ENCODE data around the gene PDE4B. TPM values are rescaled to one million over a fixed set of nuclear protein-coding genes. Genes with fewer than 3 reads are reported as not detected.
"Not testable (repeated sequence)": the region's sequence is repeated elsewhere in the genome, so short reads cannot be mapped to it uniquely, and the experiment has no call there.

PDE4B gene
- polyA plus RNA-seq, 1 donor from 2014 or later = 135 TPM

DNA sequence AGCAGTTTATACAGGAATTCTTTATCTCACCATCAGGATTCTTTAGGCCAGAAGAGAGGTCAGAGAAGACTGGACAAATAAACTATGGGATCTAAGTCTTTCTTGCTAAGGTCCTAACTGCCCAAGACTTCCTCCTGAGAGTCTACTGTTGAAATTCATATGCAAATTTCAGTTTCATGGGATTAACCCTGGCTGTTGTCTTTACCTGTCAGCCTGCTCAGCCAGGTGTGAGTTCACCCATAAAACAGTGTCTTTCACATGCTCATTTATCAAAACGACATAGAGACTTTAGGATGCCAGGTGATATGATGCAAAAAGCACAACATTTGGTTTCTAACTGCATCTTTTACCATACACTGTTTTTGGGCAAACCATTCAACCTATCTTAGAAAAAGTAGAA lies 211.0 kb downstream of the PDE4B start:
- no peak overlapping the region for H2AFZ ChIP-seq (ENCODE audit: low read depth, low read length)
- no peaks in the 10 kb centered on the region for H3K9me2 ChIP-seq (ENCODE audit: insufficient read depth, low read length)
- H3K4me3 ChIP-seq (ENCODE audit: low read length) = no peak overlapping the region
- no peak overlapping the region for H3K9ac ChIP-seq (ENCODE audit: low read length)
- no peaks in the 10 kb centered on the region for H4K20me1 ChIP-seq (ENCODE audit: insufficient read depth)
- H3K27ac ChIP-seq (ENCODE audit: low read length) = no peak overlapping the region
- TF ChIP-seq MXI1 (conservative IDR thresholded peaks at IDR 0.05; ENCODE audit: poor library complexity, severe bottlenecking) = no peak
- TF ChIP-seq TAF1 (IDR thresholded peaks at IDR 0.05; ENCODE audit: low read depth) = no peak
- TF ChIP-seq POLR2AphosphoS5 (IDR thresholded peaks at IDR 0.05) = no peak
- TF ChIP-seq EZH2 (IDR thresholded peaks at IDR 0.05; ENCODE audit: borderline replicate concordance, insufficient read depth, low read length, poor library complexity, severe bottlenecking) = no peak
- no peaks in the 10 kb centered on the region for H3K36me3 ChIP-seq (ENCODE audit: insufficient read depth, low read length)
- H3K9me3 ChIP-seq (ENCODE audit: low read length) = no peaks in the 10 kb centered on the region
- H3K27me3 ChIP-seq (ENCODE audit: insufficient read depth, low read depth, low read length) = no peaks in the 10 kb centered on the region
- no peak overlapping the region for H3K4me2 ChIP-seq (ENCODE audit: low read length)
- H3F3A ChIP-seq (ENCODE audit: insufficient read depth, low read length, poor library complexity, severe bottlenecking) = no peaks in the 10 kb centered on the region
- H3K79me2 ChIP-seq (replicated peaks; ENCODE audit: insufficient read depth, low read length) = peaks cover 7% of the 10 kb centered on the region

- H3K27ac ChIP-seq (ENCODE audit: low read length); H3K9ac ChIP-seq (ENCODE audit: low read length); H3F3A ChIP-seq (ENCODE audit: insufficient read depth, low read length, poor library complexity, severe bottlenecking); H3K79me2 ChIP-seq (replicated peaks; ENCODE audit: insufficient read depth, low read length); H2AFZ ChIP-seq (ENCODE audit: low read depth, low read length); H3K36me3 ChIP-seq (ENCODE audit: insufficient read depth, low read length); H3K9me2 ChIP-seq (ENCODE audit: insufficient read depth, low read length); H4K20me1 ChIP-seq (ENCODE audit: insufficient read depth); H3K4me3 ChIP-seq (ENCODE audit: low read length); H3K4me2 ChIP-seq (ENCODE audit: low read length); H3K27me3 ChIP-seq (ENCODE audit: insufficient read depth, low read depth, low read length); H3K9me3 ChIP-seq (ENCODE audit: low read length): not testable (repeated sequence)
These were observed 213.8 kb downstream of the PDE4B start for GRCh38 chr1:66006534-66006933.

DNA sequence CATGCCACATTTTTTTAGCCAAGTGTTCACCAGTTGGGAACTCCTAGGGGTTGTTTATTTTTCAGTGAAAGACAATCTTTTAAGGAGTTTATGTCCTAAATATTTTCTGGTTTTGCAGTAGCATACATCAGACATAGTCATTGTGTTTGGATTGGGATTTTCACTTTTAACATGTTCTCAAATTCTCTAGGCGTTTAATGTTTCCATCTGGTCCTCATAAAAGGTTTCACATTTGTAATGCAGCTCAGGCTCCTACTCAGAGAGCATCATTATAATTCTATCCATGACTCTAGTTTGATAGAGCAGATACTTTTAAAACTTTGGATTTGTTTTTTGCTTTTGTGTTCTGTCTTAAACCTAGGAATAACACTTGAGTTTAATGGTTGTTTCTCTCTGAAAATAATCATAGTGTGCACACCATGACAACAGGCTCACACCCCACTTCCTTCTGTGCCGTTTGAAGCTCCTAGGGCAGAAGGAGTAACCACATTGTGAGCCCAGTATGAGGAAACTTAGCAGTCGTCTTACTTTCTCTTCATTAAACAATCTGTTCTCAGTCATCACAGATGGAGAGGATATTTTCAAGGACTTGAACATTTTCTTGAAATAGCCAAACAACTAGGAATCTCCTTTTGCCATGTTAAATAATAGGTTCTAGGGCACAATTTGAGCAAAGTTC lies 219.6 kb downstream of the PDE4B start:
- Histone ChIP-seq H3K4me3 (ENCODE audit: low read length) (no peak overlapping the region), H3K79me2 (replicated peaks; ENCODE audit: insufficient read depth, low read length) (peaks cover 6% of the 10 kb centered on the region), H4K20me1 (ENCODE audit: insufficient read depth) (no peaks in the 10 kb centered on the region), H3K27me3 (ENCODE audit: insufficient read depth, low read depth, low read length) (no peaks in the 10 kb centered on the region), H3K9me2 (ENCODE audit: insufficient read depth, low read length) (no peaks in the 10 kb centered on the region), H3K9ac (ENCODE audit: low read length) (no peak overlapping the region), H3K4me2 (ENCODE audit: low read length) (no peak overlapping the region), H3K9me3 (ENCODE audit: low read length) (no peaks in the 10 kb centered on the region), H3K36me3 (ENCODE audit: insufficient read depth, low read length) (no peaks in the 10 kb centered on the region), H3K27ac (ENCODE audit: low read length) (no peak overlapping the region), H2AFZ (ENCODE audit: low read depth, low read length) (no peak overlapping the region), H3F3A (ENCODE audit: insufficient read depth, low read length, poor library complexity, severe bottlenecking) (no peaks in the 10 kb centered on the region)
- TF ChIP-seq RAD21 (conservative IDR thresholded peaks at IDR 0.05) (no peak), REST (IDR thresholded peaks at IDR 0.05; ENCODE audit: borderline replicate concordance) (no peak), EP300 (conservative IDR thresholded peaks at IDR 0.05; ENCODE audit: poor library complexity, severe bottlenecking) (no peak), POLR2AphosphoS5 (IDR thresholded peaks at IDR 0.05) (no peak), MXI1 (conservative IDR thresholded peaks at IDR 0.05; ENCODE audit: poor library complexity, severe bottlenecking) (no peak), EZH2 (IDR thresholded peaks at IDR 0.05; ENCODE audit: borderline replicate concordance, insufficient read depth, low read length, poor library complexity, severe bottlenecking) (no peak), TAF1 (IDR thresholded peaks at IDR 0.05; ENCODE audit: low read depth) (no peak), SMC3 (conservative IDR thresholded peaks at IDR 0.05; ENCODE audit: poor library complexity) (no peak)
- TF ChIP-seq, protein P1, sequence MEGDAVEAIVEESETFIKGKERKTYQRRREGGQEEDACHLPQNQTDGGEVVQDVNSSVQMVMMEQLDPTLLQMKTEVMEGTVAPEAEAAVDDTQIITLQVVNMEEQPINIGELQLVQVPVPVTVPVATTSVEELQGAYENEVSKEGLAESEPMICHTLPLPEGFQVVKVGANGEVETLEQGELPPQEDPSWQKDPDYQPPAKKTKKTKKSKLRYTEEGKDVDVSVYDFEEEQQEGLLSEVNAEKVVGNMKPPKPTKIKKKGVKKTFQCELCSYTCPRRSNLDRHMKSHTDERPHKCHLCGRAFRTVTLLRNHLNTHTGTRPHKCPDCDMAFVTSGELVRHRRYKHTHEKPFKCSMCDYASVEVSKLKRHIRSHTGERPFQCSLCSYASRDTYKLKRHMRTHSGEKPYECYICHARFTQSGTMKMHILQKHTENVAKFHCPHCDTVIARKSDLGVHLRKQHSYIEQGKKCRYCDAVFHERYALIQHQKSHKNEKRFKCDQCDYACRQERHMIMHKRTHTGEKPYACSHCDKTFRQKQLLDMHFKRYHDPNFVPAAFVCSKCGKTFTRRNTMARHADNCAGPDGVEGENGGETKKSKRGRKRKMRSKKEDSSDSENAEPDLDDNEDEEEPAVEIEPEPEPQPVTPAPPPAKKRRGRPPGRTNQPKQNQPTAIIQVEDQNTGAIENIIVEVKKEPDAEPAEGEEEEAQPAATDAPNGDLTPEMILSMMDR (IDR thresholded peaks at IDR 0.05; ENCODE audit: poor library complexity, severe bottlenecking) = no peak

Measured in neural cell (in vitro differentiated cells).